NCI-H2171 treated with DMSO at 0.1 percent for 48 hours (cell line): ENCODE results near the gene NAB1.
"Not testable (repeated sequence)": the region's sequence is repeated elsewhere in the genome, so short reads cannot be mapped to it uniquely, and the experiment has no call there.

Experiments
- DNase-seq: peaks from one replicate; lab custom pipeline; 2025; lab: John Stamatoyannopoulos, UW

The NAB1 gene, protein sequence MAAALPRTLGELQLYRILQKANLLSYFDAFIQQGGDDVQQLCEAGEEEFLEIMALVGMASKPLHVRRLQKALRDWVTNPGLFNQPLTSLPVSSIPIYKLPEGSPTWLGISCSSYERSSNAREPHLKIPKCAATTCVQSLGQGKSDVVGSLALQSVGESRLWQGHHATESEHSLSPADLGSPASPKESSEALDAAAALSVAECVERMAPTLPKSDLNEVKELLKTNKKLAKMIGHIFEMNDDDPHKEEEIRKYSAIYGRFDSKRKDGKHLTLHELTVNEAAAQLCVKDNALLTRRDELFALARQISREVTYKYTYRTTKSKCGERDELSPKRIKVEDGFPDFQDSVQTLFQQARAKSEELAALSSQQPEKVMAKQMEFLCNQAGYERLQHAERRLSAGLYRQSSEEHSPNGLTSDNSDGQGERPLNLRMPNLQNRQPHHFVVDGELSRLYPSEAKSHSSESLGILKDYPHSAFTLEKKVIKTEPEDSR

DNA sequence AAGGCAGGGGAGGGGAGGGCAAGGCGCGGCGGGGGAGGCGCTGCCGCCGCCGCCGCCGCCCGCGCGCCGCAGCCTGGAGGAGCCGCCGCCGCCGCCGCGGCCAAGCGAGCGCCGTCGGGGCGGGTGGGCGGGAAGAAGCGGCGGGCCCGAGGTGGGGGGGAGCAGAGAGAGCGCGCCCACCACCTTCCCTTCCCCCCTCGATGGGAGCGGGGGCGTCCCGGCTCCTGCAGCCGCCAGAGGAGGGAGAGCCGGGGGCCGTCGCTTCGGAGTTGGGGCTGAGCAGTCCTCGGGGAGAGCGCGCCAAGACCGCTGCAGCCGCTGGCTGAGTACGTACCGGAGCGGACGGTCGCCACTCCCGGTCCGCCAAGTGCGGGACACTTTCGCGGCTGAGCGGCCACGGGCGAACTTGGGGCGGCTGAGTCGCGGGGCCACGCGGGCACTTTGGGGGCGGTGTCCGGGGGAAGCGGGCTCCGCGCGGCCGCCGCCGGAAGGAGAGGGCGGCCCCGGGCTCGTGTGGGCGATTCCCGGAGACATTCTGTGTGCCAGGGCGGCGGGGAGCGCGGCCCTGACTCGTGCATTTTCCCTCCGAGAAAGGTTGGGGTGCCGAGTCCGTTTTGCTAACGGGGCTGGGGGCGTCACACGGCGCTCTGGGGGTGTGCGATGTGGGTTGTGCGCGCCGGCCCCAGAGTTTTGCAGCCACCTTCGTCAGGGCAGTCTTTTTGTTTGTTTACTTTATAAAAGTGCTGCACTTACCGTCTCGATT is at the start of gene NAB1:
Gene NAB1 (plus strand): TSS at position 49 of the 763 bp plus-strand sequence. CDS start 10,094 bp downstream, outside the sequence.
- DNase-seq, result peak; percentile 63

DNA sequence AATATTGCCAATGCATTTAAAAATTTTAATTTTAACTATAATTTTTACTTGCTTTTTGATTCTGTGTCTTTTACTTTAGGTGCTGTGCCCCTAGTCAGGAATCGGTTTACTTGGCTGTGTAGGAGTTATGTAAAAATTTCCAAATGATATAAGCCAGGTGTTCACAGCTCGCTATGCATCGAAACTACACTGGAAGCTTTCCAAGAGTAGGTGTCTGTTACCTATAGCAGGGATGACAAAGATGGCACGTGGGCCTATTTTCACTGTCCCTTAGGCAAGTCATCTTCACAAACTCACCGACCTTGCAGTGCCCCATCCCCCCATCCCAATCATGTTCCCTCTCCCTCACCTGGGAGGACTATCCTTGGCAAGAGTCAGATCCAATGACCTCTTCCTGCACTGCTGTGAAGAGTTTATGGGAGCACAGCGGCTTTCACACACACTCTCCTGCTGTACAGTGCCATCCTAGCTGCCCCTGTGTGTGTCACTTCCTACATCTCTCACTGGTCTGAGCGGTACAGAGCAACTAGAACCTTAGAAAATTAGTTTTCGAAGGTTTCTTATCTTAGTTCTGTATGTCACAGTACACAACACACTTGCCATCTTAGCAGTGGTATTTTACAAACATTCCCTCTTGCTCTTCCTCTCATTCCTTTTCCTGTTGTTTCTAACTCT is 49.2 kb upstream of the NAB1 start:
- DNase-seq, result peak; percentile 84

DNA sequence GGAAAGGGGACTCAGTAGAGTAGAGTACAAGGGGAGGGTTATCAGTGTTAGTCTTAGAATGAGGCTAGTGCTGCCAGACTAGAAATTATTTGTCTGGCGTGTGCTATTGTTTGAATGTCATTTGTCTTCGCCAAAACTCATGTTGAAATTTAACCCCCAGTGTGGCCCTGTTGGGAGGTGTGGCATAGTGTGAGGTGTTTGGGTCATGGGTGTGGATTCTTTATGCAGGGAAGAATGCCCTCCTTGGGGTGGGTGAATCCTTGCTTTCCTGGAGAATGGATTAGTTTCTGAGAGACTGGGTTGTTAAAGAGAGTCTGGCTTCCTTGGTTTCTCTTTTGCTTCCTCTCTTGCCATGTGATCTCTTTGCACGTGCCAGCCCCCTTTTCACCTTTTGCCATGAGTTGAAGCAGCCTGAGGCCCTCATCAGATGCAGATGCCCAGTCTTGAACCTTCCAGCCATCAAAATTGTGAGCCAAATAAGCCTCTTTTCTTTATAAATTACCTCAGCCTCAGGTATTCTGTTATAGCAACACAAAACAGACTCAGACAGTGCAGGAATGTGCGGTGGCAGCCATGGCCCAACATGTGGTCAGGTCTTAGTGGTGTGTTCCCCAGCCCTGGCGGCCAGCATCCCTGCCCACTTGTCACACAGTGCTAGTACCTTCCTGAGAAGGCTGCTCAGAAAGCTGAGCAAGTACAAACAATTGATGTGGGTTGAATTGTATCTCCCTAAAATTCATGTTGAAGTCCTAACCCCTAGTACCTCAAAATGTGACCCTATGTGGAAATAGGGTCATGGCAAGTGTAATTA is 48.4 kb upstream of the NAB1 start:
- DNase-seq, result no peak

DNA sequence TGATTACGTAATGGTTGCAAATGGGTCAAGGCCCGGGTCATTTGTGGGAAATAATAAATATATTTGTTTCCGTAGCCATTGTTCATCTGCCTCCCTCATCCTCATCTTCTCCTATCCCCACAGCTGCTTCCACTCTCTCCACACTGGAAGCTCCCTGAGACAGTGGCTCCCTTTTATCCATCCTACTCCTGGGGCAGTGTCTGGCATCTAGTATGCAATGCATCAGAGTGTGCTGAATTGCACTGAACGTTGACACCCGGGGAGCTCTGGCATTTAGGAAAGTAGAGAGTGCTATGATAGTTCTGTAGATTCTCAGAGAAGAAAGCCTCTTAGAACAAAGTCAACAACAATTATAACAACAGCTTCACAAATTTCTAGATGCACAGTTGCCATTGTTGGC is 45.5 kb upstream of the NAB1 start:
- no peak for DNase-seq

DNA sequence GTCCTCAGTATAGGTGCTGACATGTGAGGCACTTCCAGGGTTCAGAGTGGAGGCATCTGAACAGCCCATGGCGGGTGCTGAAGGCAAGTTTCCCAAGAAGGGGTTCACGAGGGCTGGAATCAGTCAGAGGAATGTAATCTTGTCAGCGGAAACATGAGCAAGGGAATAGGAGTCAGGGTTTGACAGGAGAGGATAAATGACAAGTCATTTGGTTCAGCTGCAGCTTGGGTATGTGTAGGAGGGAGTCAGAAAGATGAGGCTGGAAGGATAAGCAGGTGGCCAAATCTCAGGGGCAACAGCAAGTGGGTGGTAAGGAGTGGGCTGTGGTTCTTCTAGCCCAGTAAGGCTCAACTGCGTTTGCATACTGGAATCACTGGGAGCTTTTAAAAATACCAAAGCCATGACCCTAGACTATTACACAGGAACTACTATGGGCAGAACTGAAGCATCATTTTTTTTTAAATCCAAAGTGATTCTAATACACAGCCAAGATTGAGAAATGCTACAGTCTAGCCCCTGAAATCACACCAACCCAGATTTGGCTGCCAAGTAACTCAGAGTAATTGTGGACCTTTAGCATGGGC is 41.8 kb upstream of the NAB1 start:
- no peak for DNase-seq

DNA sequence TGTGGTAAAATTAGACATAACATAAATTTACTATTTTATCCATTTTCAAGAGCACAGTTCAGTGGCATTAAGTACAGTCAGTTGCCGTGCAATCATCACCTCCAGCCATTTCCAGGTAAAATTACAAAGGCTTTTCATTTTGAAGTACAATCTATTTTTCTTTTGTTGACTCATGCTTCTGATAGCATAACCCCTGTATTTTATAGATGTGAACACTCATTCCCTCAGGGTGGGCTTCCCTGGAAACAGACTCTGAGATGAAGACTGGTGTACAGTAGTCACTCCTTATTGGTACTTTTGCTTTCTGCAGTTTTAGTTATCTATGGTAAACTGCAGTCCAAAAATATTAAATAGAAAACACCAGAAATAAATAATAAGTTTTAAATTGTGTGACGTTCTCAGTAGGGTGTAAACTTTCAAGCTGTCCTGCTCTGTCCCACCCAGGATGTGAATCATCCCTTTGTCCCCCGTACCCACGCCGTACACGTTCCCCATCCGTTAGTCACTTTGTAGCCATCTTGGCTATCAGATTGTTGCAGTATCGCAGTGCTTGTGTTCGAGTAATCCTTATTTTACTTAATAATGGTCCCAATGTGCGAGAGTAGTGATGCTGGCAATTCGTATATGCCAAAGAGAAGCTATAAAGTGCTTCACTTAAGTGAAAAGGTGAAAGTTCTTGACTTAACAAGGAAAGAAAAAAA is 41.1 kb upstream of the NAB1 start:
- no peak for DNase-seq

DNA sequence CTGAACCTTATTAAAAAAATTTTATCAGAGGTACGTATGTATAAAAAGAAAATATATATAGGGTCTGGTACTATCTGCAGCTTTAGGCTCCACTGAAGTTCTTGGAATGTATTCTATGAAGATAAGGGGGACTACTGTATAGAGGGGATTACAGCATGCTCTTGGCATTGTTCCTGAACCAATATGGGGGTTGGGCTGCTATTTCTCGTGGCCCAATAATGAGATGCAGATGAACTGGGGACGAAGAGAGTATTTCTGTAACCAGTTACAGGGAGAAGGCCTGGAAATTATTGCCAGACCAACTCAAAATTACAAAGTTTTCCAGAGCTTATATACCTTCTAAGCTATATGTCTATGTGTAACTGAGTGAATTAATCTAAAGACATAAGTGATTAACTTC is 40.0 kb upstream of the NAB1 start:
- DNase-seq, result not testable (repeated sequence)

DNA sequence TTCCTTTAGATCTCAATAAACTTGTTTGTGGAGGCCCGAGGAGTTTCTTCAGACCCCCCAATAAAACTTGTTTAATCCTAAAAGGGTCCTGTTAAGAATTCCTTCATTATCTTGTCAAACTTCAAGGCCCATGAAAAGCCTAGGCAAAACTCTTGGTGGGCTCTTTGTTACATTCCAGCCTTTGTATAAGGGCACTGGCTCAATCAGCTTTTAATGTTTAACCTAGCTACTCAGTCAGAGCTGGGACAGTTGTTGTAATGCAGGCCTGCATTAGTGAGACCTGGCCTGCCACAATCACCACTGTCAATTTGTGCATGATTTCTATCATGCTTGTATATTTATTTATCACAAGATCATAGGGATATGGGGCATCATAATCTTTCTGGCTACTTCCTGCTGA is 39.5 kb upstream of the NAB1 start:
- not testable (repeated sequence) for DNase-seq

DNA sequence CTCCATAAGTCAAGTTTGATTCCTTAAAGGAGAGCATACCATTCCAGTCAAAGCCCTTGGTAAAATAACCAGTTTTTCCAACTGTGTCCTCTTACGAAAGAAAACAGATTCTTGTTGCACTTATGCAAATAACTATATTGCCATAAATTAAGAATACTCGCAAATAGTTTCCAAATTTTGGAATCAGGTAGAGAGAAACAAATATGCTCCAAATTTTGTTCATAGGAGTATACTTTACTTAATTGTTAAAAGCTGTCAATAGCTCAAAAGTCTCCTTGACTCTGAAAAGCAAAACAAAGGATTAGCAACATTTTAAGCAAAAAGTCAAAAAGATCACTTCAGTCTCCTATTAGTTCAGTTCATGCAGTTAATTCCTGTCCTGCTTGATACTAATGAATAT is 38.4 kb upstream of the NAB1 start:
- DNase-seq, result not testable (repeated sequence)

DNA sequence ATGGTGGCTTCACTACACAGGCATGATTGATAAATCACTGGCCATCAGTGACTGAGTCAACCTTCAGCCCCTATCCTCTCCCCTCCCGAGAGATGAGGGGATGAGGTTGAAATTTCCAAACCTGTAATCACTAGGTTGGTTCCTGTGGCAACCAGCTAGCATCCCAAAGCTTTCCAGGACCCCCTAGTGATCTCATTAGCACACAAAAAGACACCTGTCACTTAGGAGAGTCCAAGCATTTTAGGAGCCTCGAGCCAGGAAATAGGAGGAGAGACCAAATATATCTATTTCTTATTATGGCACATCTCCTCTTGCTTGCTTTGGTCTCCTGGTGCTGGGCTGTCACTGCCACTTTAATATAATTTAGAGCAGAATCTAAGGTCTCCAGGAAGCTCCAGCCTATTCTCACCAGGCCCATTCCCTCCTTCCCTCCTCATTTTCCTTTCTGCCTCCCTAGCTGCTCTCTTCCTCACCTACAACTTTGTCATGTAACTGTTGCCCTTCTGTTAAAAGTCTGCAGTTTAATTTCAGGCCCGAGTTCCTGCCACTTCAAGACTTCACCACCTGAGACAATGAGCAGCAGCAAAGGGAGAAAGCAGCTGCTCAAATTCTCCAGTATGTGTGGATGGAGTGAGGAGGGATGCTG is 33.2 kb upstream of the NAB1 start:
- DNase-seq, result peak; percentile 23

DNA sequence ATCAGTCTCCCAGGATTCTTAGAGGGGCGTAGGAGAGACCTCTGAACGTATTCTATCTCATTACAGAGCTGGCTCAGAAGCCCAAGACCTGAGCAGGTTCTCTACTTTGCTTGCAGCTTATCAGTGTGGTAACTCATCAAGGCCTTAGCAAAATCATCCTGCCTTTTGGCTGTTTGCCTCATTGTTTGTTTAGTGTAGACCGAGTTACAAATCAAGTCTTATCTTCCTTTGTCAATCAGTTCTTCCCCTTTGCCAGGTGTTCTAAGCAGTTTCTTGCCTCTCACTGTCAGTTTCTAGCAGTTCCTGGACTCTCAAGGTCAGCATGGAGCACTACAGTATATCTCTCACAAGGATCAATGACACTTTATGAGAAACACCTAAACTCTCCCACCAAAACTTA is 30.9 kb upstream of the NAB1 start:
- no peak for DNase-seq

DNA sequence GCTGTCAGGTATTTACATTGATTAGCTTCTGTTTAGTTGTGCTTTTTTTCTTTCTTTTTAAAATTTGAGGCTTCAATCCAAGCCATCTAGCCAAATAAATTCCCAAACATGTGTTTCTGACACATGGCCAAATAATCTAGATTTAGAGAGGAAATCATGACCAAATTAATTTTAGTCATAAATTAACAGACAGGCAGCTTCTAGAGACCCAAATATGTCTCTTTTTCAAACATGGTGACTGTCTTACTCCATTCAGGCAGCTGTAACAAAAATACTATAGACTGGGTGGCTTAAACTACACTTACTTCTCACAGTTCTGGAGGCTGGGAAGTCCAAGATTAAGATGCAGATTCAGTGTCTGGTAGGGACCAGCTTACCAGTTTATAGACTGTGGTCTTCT is 23.2 kb upstream of the NAB1 start:
- no peak for DNase-seq

DNA sequence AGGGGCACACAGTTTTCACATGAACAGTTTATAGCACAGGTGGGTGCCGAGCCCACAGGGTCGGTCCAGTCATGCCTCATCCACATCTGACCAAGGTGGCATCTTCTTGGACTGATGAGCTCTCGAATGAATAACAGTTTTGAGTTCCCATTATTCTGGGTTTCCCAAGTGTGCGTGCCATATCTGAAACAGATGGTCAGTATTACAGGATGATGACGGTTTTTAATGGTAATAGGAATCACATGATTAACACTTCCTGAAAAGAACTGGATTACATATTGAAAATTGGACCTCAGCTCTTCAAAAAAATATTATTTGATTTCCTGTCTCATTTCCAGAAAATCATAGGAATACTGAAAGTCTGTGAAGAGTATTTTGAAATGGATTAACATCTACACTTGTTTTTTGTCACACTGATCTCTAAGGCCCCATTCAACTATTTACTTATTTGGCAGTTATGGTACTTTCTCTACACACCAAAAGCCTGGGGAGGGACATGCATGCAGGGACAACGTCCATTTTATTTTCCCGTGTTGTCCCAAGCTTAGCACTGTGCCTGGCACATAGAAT is 22.2 kb upstream of the NAB1 start:
- no peak for DNase-seq

DNA sequence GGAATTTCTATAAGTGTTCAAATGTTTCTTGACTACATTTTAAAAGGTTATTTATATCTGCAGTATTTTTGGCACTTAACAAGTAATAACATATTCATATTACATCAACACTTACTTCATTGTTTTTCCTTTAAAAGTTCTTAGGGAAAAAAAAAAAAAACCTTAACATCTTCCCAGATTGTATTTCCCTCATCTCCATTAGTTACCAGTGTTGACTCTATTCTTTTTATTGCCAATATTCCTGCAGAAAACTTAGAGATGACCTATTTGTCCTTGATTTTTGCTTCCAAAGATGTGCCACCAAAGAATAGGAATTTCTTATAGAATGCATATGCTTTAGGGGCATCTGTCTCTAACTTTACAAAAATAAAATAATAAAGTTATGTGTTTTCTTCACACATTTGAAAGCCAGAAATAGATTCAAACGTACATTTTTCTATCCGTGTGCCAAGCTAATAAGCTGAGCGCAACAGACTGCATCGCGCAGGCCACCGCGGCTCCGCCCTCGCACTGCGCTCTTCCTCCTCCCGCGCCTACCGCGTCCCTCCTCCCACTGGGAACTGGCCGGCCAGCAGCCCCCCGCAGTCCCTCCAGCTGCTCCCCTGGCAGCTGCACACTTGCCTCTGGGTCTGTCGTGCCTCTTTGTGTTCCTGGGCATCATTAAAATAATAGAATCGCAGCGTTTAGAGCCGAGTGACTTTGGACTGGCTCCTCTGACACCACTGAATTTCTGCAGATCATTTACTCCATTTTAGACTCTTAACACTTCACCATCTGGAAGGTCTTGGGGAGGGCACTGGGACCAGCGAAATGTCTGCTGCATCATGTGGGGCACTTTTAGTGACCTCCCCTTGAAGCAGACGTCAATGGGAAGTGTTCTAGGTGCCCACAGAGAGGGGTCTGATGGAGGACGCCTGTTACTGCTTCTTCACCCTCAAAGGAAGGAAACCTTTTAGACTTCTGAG is 21.2 kb upstream of the NAB1 start:
- peak; percentile 72 for DNase-seq

DNA sequence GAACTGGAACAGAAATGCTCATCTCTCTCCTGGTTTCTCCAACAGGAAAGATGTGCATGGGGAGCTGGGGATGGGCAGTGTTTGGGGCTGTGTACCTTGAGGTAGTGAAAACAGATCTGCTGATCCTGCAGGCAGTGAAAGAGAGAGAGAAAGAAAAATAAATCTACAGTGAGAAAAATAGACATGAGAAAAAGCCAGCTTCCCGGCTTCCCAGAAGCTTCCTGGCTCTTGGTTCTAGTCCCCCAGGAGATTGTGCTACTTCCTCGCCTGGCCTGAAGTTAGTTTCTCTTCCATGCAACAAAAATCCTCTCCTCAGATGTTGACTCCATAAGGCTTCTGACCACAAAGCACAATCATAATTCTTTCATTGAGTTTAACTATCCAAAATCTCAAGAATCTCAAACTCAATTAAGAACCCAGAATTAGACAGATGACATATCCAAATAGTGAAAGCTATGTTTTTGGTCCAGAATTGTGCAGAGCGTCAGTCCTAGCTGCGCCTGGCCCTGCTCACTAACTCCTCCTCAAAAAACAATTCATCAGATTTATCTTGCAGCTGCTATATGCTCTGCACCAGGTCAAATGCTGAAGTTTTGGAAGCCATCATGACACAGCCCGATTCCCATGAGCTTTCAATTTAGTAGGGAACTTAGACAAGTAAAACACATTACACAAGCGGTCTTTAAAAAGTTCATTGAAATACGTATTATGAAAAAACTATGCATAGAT is 20.1 kb upstream of the NAB1 start:
- no peak for DNase-seq

DNA sequence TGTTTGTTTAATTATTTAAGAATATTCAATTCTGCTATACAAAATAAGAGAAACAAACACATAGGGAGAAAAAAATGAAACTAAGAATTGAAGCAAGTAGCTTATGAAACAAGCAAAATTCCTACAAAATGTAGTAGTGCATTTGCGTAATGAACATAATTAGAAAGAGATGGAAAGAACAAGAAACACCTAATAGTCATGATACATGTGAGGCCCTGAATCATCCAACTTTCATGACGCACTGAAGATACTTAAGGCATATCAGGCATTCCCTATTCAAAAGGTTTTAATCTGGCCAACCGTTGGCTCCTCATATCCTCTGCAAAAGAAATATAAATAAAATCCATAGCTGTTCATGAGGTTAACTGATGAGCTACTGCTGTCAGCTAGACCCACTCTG is 14.5 kb upstream of the NAB1 start:
- DNase-seq, result no peak

DNA sequence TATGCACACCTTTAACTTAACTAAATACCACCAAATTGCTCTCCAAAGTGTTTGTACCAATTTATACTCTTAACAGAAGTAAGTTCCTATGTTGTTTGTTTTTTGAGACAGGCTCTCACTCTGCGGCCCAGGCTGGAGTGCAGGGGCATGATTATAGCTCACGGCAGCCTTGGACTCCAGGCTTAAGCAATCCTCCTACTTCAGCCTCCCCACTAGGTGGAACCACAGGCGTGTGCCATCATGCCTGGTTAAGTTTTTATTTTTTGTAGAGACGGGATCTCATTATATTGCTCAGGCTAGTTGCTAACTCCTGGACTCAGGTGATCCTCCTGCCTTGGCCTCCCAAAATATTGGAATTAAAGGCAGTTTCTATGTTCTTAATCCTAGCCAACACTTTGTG is 13.1 kb upstream of the NAB1 start:
- no peak for DNase-seq

DNA sequence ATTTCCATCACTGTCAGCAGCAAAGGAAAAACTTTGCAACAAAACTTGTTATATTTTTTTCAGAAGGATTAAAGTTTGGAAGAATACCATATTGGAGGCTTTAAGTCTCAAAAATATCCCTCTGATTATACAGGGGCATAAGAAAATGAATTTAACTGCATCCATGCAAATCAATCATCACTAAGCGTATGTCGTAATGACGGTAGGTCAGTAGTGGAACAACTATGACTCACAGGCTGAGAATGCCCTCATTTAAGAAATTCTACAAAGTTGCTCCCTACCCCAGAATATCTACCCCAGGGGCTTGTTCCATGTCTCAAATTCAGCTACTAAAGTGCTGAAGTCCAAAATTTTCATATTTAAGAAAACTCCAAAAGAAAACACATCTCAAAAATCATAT is 12.5 kb upstream of the NAB1 start:
- DNase-seq, result no peak
